ENCODE measurements around the gene STK32A. TPM values are rescaled to one million over a fixed set of nuclear protein-coding genes. Genes with fewer than 3 reads are reported as not detected.
"Not testable (repeated sequence)": the region's sequence is repeated elsewhere in the genome, so short reads cannot be mapped to it uniquely, and the experiment has no call there.

Gene STK32A
- total RNA-seq, 1 donor from 2014 or later, result not detected

DNA sequence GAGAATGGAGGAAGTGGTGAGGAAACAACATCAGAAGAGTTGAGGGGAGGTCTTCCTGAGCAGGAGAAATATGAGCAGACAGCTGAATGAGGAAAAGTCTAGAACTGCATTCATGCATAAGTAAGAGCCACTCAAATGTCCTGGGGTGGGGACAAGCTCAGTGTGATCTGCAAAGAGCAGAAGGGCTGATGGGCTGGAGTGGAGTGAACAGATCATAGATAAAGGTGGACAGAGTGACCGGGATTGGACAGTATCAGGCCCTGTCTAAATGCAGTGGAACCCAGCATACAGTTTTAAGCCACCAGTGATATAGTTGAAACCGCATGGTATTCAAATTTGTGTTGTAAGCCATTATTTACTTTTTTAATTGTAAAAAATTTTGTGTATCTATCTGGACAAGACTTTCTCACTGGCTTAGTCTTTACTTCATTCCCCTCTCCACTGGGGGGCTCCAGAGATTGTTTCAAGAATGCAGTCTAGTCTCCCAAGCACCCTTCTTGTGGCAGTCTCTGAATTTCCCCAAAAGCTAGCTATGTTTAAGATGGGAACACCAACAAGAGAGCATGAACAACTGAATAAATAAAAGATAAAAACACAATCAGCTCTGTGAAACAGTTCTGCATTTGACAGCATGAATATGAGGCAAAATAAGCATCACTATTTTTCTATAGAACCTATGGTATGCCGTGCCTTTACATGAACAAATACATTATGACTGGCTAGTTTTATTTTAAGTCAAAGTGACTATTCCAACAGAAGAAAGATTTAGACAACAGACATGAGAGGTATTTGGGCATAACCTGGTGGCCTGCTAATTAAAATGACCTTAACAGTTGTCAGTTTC is 10.7 kb upstream of the STK32A start:
- Mint-ChIP-seq H3K4me3 (ENCODE audit: low read depth) (no peak overlapping the region), H3K9me3 (no peaks in the 10 kb centered on the region), H3K27ac (no peak overlapping the region), H3K4me1 (ENCODE audit: low read depth) (no peaks in the 10 kb centered on the region), H3K27me3 (ENCODE audit: low read depth) (no peaks in the 10 kb centered on the region), H3K36me3 (ENCODE audit: low read depth) (no peaks in the 10 kb centered on the region)
- intact Hi-C loops (cut with micrococcal nuclease), result no loop called here
- no peak for DNase-seq (ENCODE audit: low spot score)

- Mint-ChIP-seq H3K27me3 (ENCODE audit: low read depth) (no peaks in the 10 kb centered on the region), H3K4me1 (ENCODE audit: low read depth) (no peaks in the 10 kb centered on the region), H3K4me3 (ENCODE audit: low read depth) (no peak overlapping the region), H3K36me3 (ENCODE audit: low read depth) (no peaks in the 10 kb centered on the region), H3K9me3 (no peaks in the 10 kb centered on the region), H3K27ac (no peak overlapping the region)
- intact Hi-C loops (cut with micrococcal nuclease), result no loop called here
- DNase-seq (ENCODE audit: low spot score), result no peak
Measured at GRCh38 chr5:147225938-147226337, 8.9 kb upstream of the STK32A start.

DNA sequence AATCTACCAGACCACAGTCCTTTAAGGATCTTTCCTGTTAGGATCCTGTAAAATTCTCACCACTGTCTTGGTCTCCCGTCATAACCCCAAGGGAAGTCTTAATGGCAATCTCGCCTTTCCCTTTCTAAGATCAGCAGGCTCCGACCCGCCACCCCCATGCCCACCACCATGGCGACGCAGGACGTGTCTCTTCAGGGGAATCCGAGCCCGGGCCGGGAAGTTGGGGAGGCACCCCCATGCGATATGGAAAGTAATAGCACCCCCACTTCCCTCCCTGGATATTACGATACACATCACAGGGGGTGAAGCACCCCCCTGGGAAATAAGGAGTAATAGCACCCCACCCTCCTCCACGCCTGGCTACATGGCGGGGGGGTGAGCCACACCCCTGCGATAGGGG is 8.3 kb upstream of the STK32A start:
- no peak for DNase-seq (ENCODE audit: low spot score)
- H3K27me3 Mint-ChIP-seq (ENCODE audit: low read depth), result no peaks in the 10 kb centered on the region
- H3K4me1 Mint-ChIP-seq (ENCODE audit: low read depth), result no peaks in the 10 kb centered on the region
- no peaks in the 10 kb centered on the region for H3K36me3 Mint-ChIP-seq (ENCODE audit: low read depth)
- H3K9me3 Mint-ChIP-seq, result no peaks in the 10 kb centered on the region
- no peak overlapping the region for H3K4me3 Mint-ChIP-seq (ENCODE audit: low read depth)
- intact Hi-C loops (cut with micrococcal nuclease), result no loop called here
- no peak overlapping the region for H3K27ac Mint-ChIP-seq

DNA sequence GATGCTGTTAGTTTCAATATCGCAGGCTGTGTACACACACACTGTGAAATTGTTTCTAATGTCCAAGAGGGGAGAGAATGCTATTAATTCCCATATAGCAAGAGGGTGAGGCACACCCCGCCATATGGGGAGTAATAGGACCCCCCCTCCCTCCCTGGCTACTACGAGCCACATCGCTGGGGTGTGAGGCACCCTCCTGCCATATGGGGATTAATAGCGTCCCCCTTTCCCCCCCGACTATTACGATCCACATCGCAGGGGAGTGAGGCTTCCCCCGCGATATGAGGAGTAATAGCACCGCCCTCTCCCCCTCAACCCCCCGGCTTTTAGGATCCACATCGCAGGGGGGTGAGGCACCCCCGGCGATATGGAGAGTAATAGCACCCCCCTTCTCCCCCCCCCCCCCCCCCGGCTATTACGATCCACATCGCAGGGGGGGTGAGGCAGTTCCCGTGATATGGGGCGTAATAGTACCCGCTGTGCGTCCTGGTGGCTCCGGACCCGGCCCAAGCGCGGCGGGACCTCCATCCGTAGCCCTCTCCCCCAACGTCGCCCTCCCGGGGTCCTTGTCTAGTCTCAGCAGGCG is 494 bp upstream of the STK32A start:
- Mint-ChIP-seq H3K9me3 (no peaks in the 10 kb centered on the region), H3K27me3 (ENCODE audit: low read depth) (peaks cover 16% of the 10 kb centered on the region), H3K36me3 (ENCODE audit: low read depth) (no peaks in the 10 kb centered on the region), H3K4me3 (ENCODE audit: low read depth) (no peak overlapping the region), H3K4me1 (ENCODE audit: low read depth) (no peaks in the 10 kb centered on the region), H3K27ac (no peak overlapping the region)
- no peak for DNase-seq (ENCODE audit: low spot score)
- intact Hi-C loops (cut with micrococcal nuclease), result no loop called here

GRCh38 chr5:147240266-147240985 is 5.6 kb downstream of the STK32A start:
- H3K27me3 Mint-ChIP-seq (ENCODE audit: low read depth), result peaks cover 4% of the 10 kb centered on the region
- no peak overlapping the region for H3K27ac Mint-ChIP-seq
- H3K9me3 Mint-ChIP-seq, result no peaks in the 10 kb centered on the region
- DNase-seq (ENCODE audit: low spot score), result no peak
- H3K4me1 Mint-ChIP-seq (ENCODE audit: low read depth), result no peaks in the 10 kb centered on the region
- H3K36me3 Mint-ChIP-seq (ENCODE audit: low read depth), result no peaks in the 10 kb centered on the region
- no peak overlapping the region for H3K4me3 Mint-ChIP-seq (ENCODE audit: low read depth)
- intact Hi-C loops (cut with micrococcal nuclease), result no loop called here

DNA sequence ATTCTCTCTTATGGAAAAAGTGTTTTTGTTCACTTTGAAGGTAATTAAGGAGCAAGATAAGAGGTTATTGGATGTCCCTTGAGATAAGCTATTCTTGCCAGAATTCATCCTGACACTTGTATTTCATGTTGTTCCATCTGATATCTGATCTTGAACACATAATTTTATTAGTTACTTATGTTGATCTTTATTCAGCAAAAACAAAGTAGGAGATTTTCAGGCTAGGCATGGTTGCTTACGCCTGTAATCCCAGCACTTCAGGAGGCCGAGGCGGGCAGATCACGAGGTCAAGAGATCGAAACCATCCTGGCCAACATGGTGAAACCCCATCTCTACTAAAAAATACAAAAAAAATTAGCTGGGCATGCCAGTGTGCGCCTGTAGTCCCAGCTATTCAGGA is 8.4 kb downstream of the STK32A start:
- H3K36me3 Mint-ChIP-seq (ENCODE audit: low read depth); intact Hi-C loops (cut with micrococcal nuclease): not testable (repeated sequence)

DNA sequence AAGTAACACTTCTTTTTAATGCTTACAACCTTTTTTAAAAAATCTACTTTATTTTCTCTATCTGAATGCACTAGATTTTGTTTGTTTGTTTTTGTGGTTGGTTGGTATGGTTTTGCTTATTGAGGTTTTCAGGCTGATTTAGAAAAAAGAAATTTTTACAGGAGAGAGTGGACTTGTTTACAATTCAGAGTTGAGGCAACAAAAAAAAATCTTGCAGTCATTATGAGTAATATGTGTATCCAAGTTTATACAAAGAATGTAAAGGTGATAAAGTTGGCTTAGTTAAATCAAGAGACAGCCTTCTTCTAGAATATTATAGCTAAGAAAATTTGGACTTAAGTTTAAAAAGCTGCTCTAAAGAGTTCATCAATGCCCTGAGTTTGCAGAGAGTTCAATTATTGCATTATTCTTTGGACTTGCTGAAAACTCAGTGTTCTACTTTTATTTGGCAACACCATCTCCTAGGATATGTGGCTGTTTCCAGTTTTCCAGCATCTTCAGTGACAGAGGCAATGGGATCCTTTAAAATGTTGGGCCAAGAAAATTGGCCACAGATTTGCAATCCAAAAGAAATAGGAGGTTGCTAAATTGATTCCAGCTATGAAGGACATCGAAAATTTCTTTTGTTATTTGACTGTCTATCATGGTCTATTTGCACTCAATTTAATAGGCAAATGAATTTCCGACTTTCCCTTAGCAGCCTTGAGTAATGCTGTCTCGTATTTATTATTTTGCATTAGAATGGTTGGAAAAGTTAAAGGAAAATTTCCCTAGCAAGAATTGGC is 10.7 kb downstream of the STK32A start:
- no peak for DNase-seq (ENCODE audit: low spot score)
- no peaks in the 10 kb centered on the region for H3K27me3 Mint-ChIP-seq (ENCODE audit: low read depth)
- no peaks in the 10 kb centered on the region for H3K4me1 Mint-ChIP-seq (ENCODE audit: low read depth)
- no peak overlapping the region for H3K27ac Mint-ChIP-seq
- H3K9me3 Mint-ChIP-seq, result no peaks in the 10 kb centered on the region
- H3K36me3 Mint-ChIP-seq (ENCODE audit: low read depth), result no peaks in the 10 kb centered on the region
- intact Hi-C loops (cut with micrococcal nuclease), result no loop called here
- H3K4me3 Mint-ChIP-seq (ENCODE audit: low read depth), result no peak overlapping the region

More for the DNA sequence above, 8.4 kb downstream of the STK32A start:
- not testable (repeated sequence) for H3K27ac Mint-ChIP-seq; H3K9me3 Mint-ChIP-seq; H3K4me3 Mint-ChIP-seq (ENCODE audit: low read depth); H3K27me3 Mint-ChIP-seq (ENCODE audit: low read depth); DNase-seq (ENCODE audit: low spot score); H3K4me1 Mint-ChIP-seq (ENCODE audit: low read depth)

- Mint-ChIP-seq H3K4me3 (ENCODE audit: low read depth) (no peak overlapping the region), H3K27me3 (ENCODE audit: low read depth) (no peaks in the 10 kb centered on the region), H3K27ac (no peak overlapping the region), H3K4me1 (ENCODE audit: low read depth) (no peaks in the 10 kb centered on the region), H3K9me3 (no peaks in the 10 kb centered on the region), H3K36me3 (ENCODE audit: low read depth) (no peaks in the 10 kb centered on the region)
- intact Hi-C loops (cut with micrococcal nuclease), result no loop called here
- DNase-seq (ENCODE audit: low spot score), result no peak
Measured at GRCh38 chr5:147248561-147248960, 13.7 kb downstream of the STK32A start.

- Mint-ChIP-seq H3K36me3 (ENCODE audit: low read depth) (no peaks in the 10 kb centered on the region), H3K4me3 (ENCODE audit: low read depth) (no peak overlapping the region), H3K9me3 (no peaks in the 10 kb centered on the region), H3K27me3 (ENCODE audit: low read depth) (no peaks in the 10 kb centered on the region), H3K4me1 (ENCODE audit: low read depth) (no peaks in the 10 kb centered on the region), H3K27ac (no peak overlapping the region)
- intact Hi-C loops (cut with micrococcal nuclease), result no loop called here
- no peak for DNase-seq (ENCODE audit: low spot score)
Measured at GRCh38 chr5:147259837-147260236, 25.0 kb downstream of the STK32A start.

DNA sequence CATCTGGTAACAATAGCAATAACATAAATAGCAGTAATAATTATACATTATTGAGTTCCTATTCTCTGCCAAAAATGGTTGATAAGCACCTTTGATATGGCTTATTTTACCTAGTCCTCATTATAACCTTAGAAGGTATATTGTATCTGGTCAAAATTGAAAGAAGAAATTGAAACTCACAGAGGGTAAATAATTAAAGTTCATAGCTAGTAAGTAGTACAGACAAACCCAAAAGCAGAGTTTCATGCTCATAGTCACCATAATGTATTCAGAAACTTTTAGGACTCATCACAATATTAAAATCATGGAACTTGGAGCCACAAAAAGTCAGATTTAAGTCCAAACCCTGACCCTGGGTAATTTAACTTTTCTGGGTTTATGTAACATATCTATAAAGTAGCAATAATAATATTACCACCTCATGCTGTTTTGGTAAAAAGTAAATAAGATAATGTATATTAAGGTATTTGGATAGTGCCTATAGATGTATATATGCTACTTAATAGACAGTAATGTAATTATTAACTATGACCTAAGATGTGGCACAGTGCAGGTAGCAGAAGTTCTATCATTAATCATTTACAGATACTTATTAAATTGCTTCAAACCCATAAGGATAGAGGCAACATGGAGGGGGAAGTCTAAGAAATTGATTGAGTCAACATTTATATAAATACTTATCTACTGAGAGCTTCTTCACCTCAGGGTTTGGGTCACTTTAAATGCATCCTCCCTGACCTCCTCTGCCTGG is 32.4 kb downstream of the STK32A start:
- no peak for DNase-seq (ENCODE audit: low spot score)
- no peak overlapping the region for H3K4me3 Mint-ChIP-seq (ENCODE audit: low read depth)
- intact Hi-C loops (cut with micrococcal nuclease), result no loop called here
- H3K36me3 Mint-ChIP-seq (ENCODE audit: low read depth), result no peaks in the 10 kb centered on the region
- no peaks in the 10 kb centered on the region for H3K4me1 Mint-ChIP-seq (ENCODE audit: low read depth)
- no peaks in the 10 kb centered on the region for H3K27me3 Mint-ChIP-seq (ENCODE audit: low read depth)
- no peaks in the 10 kb centered on the region for H3K9me3 Mint-ChIP-seq
- no peak overlapping the region for H3K27ac Mint-ChIP-seq

DNA sequence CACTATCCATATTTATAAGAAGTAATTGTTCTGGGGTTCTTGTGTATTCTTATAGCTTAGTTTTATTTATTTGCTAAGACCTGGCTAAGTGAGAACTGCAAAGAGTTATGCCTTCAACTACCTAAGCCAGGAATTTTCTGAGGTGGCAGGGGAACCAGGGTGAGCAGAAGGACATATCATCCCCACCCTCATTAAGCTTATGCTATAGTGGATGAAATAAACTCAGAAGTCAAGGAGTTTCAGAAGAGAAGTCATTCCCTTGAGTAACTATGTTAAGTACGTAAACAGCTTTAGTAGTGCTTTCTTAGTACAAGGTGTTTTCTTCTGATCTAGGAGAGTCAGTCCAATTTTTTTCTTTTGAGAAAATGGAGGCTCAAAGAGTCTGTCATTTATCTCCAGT is 41.7 kb downstream of the STK32A start:
- Mint-ChIP-seq H3K27ac (no peak overlapping the region), H3K36me3 (ENCODE audit: low read depth) (no peaks in the 10 kb centered on the region), H3K4me3 (ENCODE audit: low read depth) (no peak overlapping the region), H3K4me1 (ENCODE audit: low read depth) (no peaks in the 10 kb centered on the region), H3K9me3 (no peaks in the 10 kb centered on the region), H3K27me3 (ENCODE audit: low read depth) (no peaks in the 10 kb centered on the region)
- intact Hi-C loops (cut with micrococcal nuclease), result no loop called here
- DNase-seq (ENCODE audit: low spot score), result no peak

DNA sequence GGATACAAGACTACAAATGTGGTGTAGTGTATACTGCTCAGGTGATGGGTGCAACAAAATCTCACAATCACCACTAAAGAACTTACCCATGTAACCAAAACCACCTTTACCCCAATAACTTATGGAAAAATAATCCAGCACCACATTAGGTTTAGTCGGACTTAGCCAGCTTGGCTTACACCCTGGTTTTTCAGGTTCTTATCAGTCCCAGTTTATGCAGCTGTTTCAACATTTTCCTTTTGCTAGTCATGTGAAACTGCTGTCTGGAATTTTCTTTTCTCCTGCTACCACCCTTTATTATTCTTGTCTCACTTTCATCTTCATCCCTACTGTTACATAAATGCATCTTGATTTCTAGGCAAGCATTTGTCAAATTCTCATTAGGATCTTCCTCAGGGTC is 51.5 kb downstream of the STK32A start:
- H3K36me3 Mint-ChIP-seq (ENCODE audit: low read depth), result no peaks in the 10 kb centered on the region
- no peaks in the 10 kb centered on the region for H3K4me1 Mint-ChIP-seq (ENCODE audit: low read depth)
- H3K27ac Mint-ChIP-seq, result no peak overlapping the region
- no peaks in the 10 kb centered on the region for H3K27me3 Mint-ChIP-seq (ENCODE audit: low read depth)
- DNase-seq (ENCODE audit: low spot score), result no peak
- no peak overlapping the region for H3K4me3 Mint-ChIP-seq (ENCODE audit: low read depth)
- no peaks in the 10 kb centered on the region for H3K9me3 Mint-ChIP-seq
- intact Hi-C loops (cut with micrococcal nuclease), result no loop called here
